HG02798 (cell line): ENCODE measurements around the gene SRSF12.

Source experiments
- ATAC-seq: cut with Tn5 transposase; IDR thresholded peaks from one replicate; pipeline ENCODE4 v1.9.1; 2021; ENCODE audit warnings: mild to moderate bottlenecking; ENCODE audit not compliant: unreplicated experiment, poor library complexity

SRSF12 gene

DNA sequence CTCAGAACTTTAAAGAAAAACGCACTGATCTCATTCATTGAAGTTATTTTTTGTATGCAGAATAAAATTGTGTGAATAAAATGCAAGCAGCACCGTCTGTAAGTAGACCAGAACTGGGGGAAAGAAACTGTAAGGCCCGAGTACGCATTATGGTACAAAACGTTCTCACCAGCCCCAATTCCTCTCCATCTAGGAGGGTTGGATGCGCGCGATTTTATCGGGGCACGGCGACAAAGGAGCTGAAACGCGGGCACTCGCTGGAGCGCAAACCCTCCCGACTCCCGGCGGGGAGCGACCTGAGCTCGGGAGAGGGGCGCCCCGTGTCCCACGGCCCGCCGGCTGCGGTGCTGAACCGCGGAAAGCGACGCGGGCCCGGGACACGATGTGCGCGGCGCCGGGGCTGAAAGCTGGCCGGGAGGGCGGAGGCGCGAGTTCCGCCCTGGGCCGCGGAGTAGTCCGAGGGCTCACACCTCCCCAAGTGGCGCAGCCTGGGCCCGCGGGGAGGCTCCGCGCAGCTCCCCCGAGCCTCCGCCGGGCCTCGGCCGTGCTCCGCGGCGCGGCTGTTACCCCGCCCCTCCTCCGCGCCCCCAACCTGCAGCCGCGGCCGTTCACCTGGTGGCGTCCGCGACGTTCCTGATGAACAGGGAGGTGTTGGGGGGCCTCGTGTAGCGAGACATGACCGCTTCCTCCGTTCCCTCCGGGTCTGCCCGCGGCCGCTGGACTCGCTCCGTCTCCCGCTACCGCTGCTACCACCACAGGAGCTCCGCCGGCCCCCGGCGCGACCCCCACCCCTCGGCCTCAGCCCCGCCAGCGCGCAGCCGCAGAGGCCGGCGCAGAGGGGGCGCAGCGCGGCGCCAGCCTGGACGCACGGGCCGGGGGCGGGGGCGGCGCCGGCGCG lies at the start of gene SRSF12:
TSS of gene SRSF12 (minus strand) at position 861 of the 898 bp plus-strand sequence. CDS start at position 677, 184 bp downstream.
- peak; percentile 90 for ATAC-seq

DNA sequence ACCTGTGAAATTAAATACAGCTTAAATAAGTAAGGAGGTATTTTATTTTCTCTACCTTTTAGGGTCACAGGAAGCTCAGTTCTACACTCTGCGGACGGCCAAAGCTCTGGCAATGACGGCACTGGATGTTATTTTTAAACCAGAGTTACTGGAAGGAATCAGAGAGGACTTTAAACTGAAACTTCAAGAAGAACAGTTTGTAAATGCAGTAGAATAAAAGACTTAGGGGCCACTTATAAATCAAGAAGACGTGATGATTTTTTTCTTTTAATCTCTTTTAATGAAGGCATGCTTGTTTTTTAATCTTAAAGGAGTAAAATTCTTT lies 44.1 kb upstream of the SRSF12 start:
- ATAC-seq = no peak

DNA sequence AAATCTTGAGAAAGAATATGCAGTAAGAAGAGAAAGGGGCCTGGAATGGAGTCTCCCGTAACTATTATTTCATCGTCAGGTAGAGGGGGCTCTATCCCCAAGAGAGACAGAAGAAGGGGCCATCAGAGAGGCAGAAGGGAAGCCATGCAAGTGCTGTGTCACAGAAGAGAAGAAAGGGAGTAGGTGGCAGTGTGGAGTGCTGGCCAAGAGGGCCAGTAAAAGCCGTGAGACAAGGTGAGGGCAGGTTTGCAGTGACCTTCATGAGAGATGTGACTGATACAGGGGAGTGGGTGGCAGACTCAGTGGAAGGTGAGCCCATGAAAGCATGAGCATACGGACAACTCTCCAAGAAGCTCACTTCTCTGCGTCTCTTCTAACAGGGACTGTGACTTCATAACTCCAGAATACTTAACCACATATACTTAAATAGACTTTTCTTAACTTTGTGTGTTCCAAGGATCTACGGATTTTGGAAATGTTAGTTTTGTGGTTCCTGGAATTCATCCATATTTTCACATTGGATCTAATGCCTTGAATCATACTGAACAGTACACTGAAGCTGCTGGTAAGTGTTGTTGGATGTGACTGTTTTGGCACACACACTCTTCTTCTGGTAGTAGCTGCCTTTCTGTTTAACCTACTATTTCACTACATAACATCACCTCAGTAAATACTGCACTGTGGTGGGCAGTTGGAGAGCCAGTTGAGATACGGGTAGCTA lies 43.6 kb upstream of the SRSF12 start:
- no peak for ATAC-seq

DNA sequence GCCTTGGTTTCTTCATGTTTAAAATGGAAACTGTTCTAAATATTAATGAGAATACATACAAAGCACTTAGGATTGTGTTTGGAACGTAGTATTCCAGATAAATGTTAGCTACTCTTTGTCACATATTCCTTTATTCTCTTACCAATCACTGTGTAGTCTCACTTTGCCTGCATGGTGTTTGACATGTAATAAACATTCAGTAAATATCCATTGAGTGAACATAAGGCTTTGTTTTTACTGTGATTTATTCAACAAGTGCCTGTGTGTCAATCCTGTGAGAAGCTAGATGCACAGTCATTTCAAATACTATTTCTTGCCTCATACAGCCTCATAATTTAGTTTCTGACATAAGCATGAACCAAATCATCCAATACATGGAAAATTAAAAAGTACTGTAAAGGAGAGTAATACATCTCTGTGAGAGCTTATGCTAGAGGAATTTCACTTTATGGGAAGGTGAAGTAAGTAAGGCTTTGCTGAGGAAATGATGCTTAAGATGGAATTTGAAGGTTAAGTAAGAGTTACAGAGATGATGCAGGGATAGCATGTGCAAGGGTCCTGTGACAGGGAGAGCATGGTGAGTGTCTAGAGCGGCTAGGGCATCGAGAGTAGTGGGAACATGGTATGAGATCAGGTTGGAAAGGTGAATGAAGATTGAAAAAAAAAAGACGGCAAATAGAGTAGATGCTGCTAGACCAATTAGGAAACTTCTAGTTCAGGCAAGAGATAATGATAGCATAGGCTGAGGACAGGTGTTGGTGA lies 42.6 kb upstream of the SRSF12 start:
- ATAC-seq = no peak

DNA sequence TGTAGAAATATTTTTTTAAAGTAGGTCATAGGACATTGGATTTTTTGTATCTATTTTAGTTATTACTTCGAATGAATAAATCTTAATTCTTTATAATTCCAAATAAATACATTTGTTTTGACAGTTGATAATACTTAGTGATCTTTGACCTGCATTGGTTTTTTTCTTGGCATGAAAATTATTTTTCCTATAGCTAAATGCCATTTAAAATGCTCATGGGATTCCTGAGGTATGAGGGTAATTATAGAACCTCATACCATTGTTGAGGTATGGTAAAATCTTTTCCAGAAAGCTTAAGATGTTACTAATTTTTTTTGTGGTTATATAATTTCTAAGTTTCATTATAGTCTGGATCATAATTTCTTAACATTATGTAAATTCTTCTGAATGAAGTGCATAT lies 36.3 kb upstream of the SRSF12 start:
- ATAC-seq = no peak

DNA sequence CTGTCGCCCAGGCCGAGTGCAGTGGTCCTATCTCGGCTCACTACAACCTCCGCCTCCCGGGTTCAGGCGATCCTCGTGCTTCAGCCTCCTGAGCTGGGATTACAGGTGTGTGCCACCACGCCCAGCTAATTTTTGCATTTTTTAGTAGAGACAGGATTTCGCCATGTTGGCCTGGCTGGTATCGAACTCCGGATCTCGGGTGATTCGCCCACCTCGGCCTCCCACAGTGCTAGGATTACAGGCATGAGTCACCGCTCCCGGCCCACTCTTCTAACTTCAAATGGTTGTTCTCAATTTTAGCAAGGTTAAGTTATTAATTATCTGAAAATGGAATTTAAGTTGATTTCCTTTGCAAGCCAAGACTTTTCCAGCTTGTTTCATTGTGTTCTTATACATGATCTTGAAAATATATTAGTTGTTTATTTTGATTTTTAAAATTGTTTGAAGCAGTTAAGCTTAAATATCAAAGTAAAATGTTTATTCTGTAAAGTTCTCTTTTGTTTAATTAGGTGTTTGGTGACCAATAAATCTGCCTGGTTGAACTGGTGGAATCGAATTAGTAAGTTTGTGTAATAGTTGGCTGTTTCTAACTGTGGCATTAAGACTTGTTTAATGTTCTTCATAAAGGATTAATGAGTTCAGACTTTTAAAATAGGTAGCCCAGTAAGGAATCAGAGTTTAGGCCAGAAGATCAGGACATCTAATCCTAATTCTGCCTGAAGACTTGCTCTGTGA lies 30.3 kb upstream of the SRSF12 start:
- ATAC-seq = no peak

DNA sequence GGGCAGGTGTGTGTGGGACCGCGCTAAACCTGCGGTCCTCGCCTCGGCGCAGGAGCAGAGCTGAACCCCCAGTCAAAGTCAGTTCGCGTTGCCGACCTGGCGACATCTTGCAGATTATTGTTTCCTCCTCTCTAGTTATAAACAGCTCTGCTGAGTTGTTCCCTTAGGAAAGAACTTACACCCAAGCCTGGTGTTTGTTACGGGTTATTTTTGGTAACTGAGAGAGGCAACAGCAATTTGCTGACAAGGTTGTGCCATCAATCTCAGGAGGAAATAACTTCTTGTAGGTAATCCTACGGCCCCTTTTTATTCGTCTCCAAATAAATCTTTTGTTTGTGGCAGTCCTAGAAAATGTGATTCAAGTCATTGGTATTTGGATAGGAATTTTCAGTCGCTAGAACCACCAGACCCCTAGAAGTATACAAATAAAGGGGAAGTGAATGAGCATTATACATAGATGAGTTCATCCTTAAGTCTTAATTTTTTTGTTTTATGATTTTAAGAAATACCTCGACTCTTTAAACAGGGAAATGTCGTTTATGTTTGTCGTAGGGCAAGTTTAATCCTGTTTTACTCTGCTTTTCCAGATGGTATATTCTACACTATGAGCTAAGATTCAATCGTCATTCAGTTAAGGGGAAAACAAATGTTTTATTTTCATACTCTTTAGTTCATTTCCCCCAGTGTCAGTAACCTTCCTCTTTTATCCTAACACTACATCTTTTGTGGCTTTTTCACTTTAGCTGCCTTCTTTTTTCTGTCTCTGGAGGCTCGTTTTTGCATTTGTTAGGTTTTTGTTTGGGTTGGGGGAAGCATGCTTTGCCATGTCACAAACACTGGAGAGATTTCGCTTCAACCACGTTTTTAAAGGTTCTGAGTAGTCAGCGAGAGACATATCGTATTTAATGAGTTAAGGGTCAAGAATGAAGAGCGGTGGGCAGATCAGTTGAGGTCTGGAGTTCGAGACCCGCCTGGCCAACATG lies 29.1 kb upstream of the SRSF12 start:
- ATAC-seq = no peak

DNA sequence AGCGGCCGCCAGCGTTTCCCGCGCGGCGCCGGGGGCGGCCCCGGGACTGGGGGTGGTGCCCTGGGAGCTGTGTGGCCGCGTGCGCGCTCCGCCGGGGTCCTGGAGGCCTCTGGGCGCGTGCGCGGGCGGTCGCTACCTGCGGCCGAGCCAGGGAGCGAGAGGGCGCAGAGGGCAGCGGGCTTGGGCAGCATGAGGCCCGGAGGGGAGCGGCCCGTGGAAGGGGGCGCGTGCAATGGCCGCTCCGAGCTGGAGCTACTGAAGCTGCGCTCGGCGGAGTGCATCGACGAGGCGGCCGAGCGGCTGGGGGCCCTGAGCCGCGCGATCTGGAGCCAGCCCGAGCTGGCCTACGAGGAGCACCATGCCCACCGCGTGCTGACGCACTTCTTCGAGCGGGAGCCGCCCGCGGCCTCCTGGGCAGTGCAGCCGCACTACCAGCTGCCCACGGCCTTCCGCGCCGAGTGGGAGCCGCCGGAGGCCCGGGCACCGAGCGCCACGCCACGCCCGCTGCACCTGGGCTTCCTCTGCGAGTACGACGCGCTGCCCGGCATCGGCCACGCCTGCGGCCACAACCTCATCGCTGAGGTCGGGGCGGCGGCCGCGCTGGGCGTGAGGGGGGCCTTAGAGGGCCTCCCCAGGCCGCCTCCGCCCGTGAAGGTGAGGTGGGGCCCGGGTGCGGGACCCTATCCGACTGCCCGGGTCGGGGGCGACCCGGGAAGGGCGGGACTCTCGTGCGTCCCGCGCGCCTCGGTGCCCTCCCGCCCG lies 28.3 kb upstream of the SRSF12 start, which contains the start of gene PM20D2:
TSS of gene PM20D2 (plus strand) at position 100 of the 762 bp plus-strand sequence. CDS start at position 190, 90 bp downstream.
- peak; percentile 80 for ATAC-seq

DNA sequence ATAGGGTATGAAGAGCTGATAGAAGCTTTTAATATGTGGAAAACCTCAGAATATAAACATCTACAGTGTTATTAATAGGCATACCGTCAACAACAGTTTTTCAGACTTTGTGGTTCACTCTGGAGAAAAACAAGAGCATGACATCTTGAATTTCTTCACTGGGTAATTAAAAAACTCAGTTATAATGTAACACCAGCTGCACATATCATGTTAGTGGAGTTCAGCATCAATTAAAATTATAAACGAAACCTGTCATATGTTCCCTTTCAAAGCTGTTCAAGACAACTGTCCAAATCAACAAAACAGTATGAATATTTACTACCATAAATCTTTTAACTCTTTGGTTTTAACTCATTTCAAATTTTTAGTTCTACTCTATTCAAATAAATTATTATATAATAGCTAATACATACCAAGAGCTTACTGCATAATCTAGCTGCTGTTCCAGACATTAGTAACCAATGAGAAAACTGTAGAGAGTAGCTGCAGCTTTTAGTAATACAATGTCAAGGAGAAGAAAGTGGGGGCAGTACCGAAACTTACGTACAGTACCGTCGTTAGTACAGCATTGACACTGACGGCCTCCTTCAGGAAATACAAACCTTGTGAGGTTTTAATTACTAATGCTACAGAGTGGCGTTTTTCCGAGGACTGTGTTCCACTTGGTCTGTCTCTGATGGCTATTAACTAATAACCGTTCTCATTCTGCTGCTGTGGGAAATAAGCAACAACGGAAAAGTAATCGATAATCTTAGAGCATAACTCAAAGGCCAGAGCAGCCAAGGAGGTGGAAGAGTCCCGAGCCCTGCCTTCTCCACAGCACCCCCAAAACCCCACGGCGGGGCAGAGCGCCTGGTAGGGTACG lies 27.5 kb upstream of the SRSF12 start:
- peak; percentile 54 for ATAC-seq

DNA sequence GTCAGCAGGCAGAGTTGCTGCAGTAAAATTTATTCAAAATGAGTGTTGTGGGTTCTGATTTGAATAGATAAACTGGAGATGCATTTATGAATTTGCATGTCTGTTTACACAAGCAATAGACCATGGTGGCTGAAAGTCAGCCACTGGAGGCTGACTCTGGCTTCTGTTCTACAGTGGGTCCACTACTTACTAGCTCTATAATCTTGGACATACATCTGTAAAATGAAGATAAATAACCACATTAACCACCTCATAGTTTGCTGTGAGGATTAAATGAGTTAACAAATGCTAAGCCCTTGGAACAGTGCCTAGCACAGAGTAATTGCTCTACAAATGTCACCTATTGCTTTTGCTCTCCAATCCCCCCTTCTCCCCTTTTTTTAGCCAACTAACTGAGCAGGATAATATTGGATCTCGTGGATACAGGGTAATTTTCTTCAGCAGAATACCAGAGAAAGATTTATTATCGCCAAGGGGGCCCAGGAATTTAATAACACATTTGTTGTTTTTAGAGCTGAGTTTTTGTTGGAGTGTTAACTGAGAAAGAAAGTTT lies 26.6 kb upstream of the SRSF12 start:
- ATAC-seq = peak; percentile 32

DNA sequence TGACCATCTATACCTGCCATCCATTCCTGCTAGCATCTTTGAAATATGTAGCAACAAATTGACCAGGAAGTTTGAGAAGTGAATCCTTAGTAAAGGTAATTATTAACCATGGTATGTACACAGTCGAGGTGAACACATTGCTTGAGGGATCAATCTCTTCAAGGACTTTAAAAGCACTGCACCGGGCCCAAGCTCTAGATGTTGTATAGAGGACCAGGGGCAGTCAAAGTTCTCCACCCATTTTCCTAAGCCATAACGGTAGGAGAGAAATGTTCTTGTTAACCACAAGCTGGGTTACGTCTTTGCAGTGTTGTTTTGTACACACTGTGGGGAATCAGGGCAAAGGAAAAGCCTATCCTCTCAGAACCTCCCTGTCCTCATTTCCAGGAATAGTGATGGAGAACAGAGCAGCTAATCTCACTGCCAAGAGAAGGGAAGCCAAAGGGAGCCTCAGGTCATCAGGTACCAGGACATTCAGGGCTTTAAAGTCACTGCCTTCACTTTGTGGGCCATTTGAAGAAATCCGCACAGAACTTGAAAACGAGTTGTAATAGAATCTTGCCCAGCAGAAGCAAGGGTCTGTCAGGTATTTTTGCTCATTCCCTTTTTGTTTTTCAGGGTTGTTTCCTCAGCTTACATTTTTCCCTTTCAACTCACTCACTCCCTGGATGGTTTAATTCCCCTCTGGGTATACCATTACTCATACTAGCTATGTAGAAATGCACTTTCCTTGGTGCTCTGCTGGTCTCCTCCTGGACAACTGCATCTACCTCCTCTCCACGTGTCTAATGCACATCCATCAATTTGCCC lies 22.7 kb upstream of the SRSF12 start:
- no peak for ATAC-seq

DNA sequence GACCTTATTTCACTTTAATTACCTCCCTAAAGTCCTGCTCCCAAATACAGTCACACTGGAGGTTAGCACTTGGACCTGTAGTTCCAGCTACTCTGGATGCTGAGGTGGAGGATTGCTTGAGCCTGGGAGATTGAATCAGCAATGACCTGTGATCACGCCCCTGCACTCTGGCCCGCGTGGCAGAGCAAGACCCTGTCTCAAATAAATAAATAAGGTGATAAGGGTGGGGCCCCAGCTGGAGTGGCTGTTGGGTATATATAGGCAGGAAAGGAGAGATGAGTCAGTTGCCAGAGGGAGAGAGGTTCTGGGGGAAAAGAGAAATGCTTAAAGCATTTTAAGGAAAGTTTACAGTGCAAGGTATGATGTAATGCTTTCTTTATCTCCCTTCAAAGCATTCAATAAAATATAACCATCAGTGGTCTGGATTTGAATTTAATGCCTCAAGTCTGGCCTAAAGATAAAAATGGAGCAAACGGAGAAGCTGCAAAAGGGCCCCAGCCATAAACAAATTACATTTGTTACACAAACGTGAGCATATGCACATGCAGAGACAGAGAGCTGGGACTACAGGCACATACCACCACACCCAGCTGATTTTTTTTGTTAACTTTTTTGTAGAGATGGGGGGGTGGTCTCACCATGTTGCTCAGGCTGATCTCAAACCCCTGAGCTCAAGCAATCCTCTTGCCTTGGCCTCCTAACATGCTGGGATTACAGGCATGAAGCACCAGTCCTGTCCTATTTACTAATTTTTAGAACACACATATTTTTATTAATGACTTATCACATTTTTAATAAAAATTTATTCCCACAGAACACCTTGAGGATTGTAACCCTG lies 21.9 kb upstream of the SRSF12 start:
- ATAC-seq = no peak

DNA sequence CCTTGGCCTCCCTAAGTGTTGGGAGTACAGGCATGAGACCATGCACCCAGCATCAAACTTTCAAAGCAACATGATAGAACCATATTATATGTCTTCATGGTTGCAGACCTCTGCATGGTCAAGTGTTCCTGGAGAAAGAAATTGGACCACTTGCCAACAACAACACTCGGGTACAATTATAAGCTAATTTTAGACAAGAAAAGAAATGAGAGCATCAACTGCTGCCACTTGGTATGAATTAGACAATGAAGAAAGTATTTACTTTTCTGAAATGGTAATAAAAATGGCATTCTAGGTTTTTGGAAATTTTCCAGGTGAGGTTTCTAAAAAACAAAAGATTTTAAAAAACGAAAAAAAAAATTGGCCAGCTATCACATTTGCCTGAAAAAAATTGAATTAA lies 20.3 kb upstream of the SRSF12 start:
- ATAC-seq = no peak

DNA sequence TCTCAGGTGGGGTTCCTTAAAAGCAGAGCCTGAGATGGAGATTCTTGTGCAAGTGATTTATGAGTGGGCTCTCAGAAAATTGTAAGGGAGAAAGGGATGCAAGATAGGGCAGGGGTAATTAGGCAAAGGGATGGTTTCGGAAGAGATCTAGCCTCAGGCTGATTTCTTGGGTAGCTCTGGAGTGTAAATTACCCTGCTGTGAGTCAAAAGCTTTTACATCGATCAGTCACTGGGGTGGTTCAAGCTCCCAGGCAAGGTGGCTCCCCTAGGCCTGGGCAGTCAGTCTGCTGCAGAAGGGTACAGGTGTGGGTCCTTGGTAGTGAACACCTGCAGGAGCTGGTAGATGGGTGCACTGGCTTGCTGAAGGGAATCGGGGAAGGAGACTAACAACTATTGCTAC lies 16.9 kb upstream of the SRSF12 start:
- no peak for ATAC-seq

DNA sequence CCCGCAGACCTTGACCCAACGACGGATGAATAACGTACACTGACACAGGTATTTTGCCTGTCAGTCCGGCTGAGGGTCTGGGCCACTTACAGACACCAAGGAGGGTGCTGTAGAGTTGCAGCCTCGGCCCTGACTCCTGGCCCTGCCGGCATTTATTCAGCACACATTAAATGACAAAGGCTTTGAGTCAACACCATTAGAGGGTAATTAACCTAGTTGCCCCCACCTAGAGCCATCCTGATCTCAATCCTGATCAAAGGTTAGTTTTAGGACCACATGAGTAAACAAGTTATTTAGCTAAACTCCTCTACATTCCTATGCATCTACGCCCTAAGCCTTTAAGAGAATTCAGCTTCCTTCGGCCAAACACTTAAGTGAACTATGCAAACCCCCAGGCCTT lies 16.1 kb upstream of the SRSF12 start:
- ATAC-seq = no peak
